ENCODE measurements around the gene FBXO24.
A peak's percentile ranks its signal among the peaks of the same experiment; 100 is the strongest.

FBXO24 gene

GRCh38 chr7:100612730-100613390 lies 26.7 kb downstream of the FBXO24 start:
- no peak for DNase-seq (ENCODE audit: low read depth, low spot score)
- no peak overlapping the region for H3K27ac ChIP-seq

- DNase-seq (ENCODE audit: low read depth, low spot score), result no peak
- no peak overlapping the region for H3K27ac ChIP-seq
Observed at GRCh38 chr7:100613412-100614175, 27.5 kb downstream of the FBXO24 start.

- DNase-seq (ENCODE audit: low read depth, low spot score), result no peak
- no peak overlapping the region for H3K27ac ChIP-seq
Observed at GRCh38 chr7:100614308-100614861, 28.3 kb downstream of the FBXO24 start.

- DNase-seq (ENCODE audit: low read depth, low spot score), result no peak
- no peak overlapping the region for H3K27ac ChIP-seq
Observed at GRCh38 chr7:100620239-100620638, 34.1 kb downstream of the FBXO24 start.

GRCh38 chr7:100620804-100621203 lies 34.7 kb downstream of the FBXO24 start:
- no peak overlapping the region for H3K27ac ChIP-seq
- DNase-seq (ENCODE audit: low read depth, low spot score), result no peak

GRCh38 chr7:100621554-100621953 lies 35.4 kb downstream of the FBXO24 start:
- H3K27ac ChIP-seq, result no peak overlapping the region
- no peak for DNase-seq (ENCODE audit: low read depth, low spot score)

- DNase-seq (ENCODE audit: low read depth, low spot score), result no peak
Observed at GRCh38 chr7:100623951-100624824, 38.1 kb downstream of the FBXO24 start.

GRCh38 chr7:100626055-100626454 lies 39.9 kb downstream of the FBXO24 start:
- DNase-seq (ENCODE audit: low read depth, low spot score), result no peak
- no peak overlapping the region for H3K27ac ChIP-seq

More at GRCh38 chr7:100623951-100624824, 38.1 kb downstream of the FBXO24 start:
- H3K27ac ChIP-seq, result no peak overlapping the region

- DNase-seq (ENCODE audit: low read depth, low spot score), result peak; percentile 29
- H3K27ac ChIP-seq, result no peak overlapping the region
Observed at GRCh38 chr7:100626530-100627237, 40.6 kb downstream of the FBXO24 start.

GRCh38 chr7:100627238-100627549 lies 41.1 kb downstream of the FBXO24 start:
- DNase-seq (ENCODE audit: low read depth, low spot score), result no peak
- no peak overlapping the region for H3K27ac ChIP-seq

GRCh38 chr7:100629117-100629716 lies 43.1 kb downstream of the FBXO24 start:
- DNase-seq (ENCODE audit: low read depth, low spot score), result no peak

GRCh38 chr7:100630066-100630465 lies 43.9 kb downstream of the FBXO24 start:
- DNase-seq (ENCODE audit: low read depth, low spot score), result no peak
- H3K27ac ChIP-seq, result no peak overlapping the region

More at GRCh38 chr7:100629117-100629716, 43.1 kb downstream of the FBXO24 start:
- no peak overlapping the region for H3K27ac ChIP-seq

GRCh38 chr7:100632951-100633717 lies 47.0 kb downstream of the FBXO24 start:
- no peak overlapping the region for H3K27ac ChIP-seq

GRCh38 chr7:100639995-100640516 lies 53.9 kb downstream of the FBXO24 start:
- H3K27ac ChIP-seq, result no peak overlapping the region
- no peak for DNase-seq (ENCODE audit: low read depth, low spot score)

More at GRCh38 chr7:100632951-100633717, 47.0 kb downstream of the FBXO24 start:
- no peak for DNase-seq (ENCODE audit: low read depth, low spot score)

- H3K27ac ChIP-seq, result no peak overlapping the region
- no peak for DNase-seq (ENCODE audit: low read depth, low spot score)
Observed at GRCh38 chr7:100640517-100641440, 54.7 kb downstream of the FBXO24 start.

- H3K27ac ChIP-seq, result no peak within 1 kb of the TSS
- no peak for DNase-seq (ENCODE audit: low read depth, low spot score)
Observed at GRCh38 chr7:100641463-100641859, 55.3 kb downstream of the FBXO24 start, which contains the start of gene TFR2. TSS of gene TFR2 (minus strand) at chr7:100641552. CDS start at chr7:100641509, 43 bp downstream.

GRCh38 chr7:100641860-100642533 lies 55.9 kb downstream of the FBXO24 start:
- H3K27ac ChIP-seq, result no peak overlapping the region
- no peak for DNase-seq (ENCODE audit: low read depth, low spot score)
